Panc1 (cell line): ENCODE measurements around the gene ASTN2.

Source experiments
- POLR2AphosphoS5 ChIP-seq: IDR thresholded peaks from 2 replicates; pipeline ENCODE4 v1.6.1; 2012; ENCODE audit warnings: mild to moderate bottlenecking, low read depth, low read length, moderate library complexity
- SIN3A ChIP-seq: IDR thresholded peaks from 2 replicates; pipeline ENCODE4 v1.6.1; 2012; ENCODE audit warnings: low read depth, mild to moderate bottlenecking, low read length, moderate library complexity, borderline replicate concordance; ENCODE audit not compliant: insufficient read depth
- TF ChIP-seq, protein P1 (sequence below): fragments of 450-650 bp; IDR thresholded peaks from 2 replicates; pipeline ENCODE4 v1.5.1; 2017; ENCODE audit warnings: mild to moderate bottlenecking
- TF ChIP-seq, protein P2 (sequence below), 2 experiments: IDR thresholded peaks; 2 replicates each; pipeline ENCODE4 v1.6.1; 2011 to 2012; ENCODE audit warnings: low read depth in 2 of 2, control low read depth in 1 of 2, low read length in 1 of 2, mild to moderate bottlenecking in 1 of 2, moderate library complexity in 1 of 2; ENCODE audit not compliant: insufficient read depth in 1 of 2

- no peak for TF ChIP-seq POLR2AphosphoS5
- TF ChIP-seq, protein P1, sequence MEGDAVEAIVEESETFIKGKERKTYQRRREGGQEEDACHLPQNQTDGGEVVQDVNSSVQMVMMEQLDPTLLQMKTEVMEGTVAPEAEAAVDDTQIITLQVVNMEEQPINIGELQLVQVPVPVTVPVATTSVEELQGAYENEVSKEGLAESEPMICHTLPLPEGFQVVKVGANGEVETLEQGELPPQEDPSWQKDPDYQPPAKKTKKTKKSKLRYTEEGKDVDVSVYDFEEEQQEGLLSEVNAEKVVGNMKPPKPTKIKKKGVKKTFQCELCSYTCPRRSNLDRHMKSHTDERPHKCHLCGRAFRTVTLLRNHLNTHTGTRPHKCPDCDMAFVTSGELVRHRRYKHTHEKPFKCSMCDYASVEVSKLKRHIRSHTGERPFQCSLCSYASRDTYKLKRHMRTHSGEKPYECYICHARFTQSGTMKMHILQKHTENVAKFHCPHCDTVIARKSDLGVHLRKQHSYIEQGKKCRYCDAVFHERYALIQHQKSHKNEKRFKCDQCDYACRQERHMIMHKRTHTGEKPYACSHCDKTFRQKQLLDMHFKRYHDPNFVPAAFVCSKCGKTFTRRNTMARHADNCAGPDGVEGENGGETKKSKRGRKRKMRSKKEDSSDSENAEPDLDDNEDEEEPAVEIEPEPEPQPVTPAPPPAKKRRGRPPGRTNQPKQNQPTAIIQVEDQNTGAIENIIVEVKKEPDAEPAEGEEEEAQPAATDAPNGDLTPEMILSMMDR = no peak
- no peak for TF ChIP-seq SIN3A
- TF ChIP-seq, protein P2, sequence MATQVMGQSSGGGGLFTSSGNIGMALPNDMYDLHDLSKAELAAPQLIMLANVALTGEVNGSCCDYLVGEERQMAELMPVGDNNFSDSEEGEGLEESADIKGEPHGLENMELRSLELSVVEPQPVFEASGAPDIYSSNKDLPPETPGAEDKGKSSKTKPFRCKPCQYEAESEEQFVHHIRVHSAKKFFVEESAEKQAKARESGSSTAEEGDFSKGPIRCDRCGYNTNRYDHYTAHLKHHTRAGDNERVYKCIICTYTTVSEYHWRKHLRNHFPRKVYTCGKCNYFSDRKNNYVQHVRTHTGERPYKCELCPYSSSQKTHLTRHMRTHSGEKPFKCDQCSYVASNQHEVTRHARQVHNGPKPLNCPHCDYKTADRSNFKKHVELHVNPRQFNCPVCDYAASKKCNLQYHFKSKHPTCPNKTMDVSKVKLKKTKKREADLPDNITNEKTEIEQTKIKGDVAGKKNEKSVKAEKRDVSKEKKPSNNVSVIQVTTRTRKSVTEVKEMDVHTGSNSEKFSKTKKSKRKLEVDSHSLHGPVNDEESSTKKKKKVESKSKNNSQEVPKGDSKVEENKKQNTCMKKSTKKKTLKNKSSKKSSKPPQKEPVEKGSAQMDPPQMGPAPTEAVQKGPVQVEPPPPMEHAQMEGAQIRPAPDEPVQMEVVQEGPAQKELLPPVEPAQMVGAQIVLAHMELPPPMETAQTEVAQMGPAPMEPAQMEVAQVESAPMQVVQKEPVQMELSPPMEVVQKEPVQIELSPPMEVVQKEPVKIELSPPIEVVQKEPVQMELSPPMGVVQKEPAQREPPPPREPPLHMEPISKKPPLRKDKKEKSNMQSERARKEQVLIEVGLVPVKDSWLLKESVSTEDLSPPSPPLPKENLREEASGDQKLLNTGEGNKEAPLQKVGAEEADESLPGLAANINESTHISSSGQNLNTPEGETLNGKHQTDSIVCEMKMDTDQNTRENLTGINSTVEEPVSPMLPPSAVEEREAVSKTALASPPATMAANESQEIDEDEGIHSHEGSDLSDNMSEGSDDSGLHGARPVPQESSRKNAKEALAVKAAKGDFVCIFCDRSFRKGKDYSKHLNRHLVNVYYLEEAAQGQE (IDR thresholded peaks at IDR 0.05; ENCODE audit: insufficient read depth in 1 of 2, low read depth in 2 of 2, low read length in 1 of 2) = no peak
Measured at GRCh38 chr9:116419181-116419580, 995.7 kb downstream of the ASTN2 start.
